ENCODE results near the gene SPAG16. TPM values are rescaled to one million over a fixed set of nuclear protein-coding genes. Genes with fewer than 3 reads are reported as not detected.

The SPAG16 gene
- total RNA-seq, 1 experiment from 2014 or later: 17.3 TPM

GRCh38 chr2:213420828-213421385 is 136.6 kb downstream of the SPAG16 start:
- Histone ChIP-seq H2BK15ac (ENCODE audit: low read depth, low read length) (no peak overlapping the region), H3K4me1 (ENCODE audit: insufficient read depth, low read length) (no peaks in the 10 kb centered on the region), H4K20me1 (ENCODE audit: control insufficient read depth, insufficient read depth, insufficient read length) (no peaks in the 10 kb centered on the region), H2AK5ac (ENCODE audit: insufficient read length, low read length) (no peak overlapping the region), H2BK120ac (ENCODE audit: low read depth, low read length, poor library complexity, severe bottlenecking) (no peak overlapping the region), H3K23me2 (ENCODE audit: insufficient read length, low read depth, low read length, poor library complexity, severe bottlenecking) (no peaks in the 10 kb centered on the region), H4K91ac (ENCODE audit: insufficient read length, low read depth, low read length) (no peak overlapping the region), H3T11ph (ENCODE audit: low read length) (no peak overlapping the region), H4K8ac (replicated peaks; ENCODE audit: insufficient read length, low read depth, low read length) (no peak overlapping the region), H3K14ac (ENCODE audit: insufficient read depth, low read length) (no peak overlapping the region), H3K27me3 (ENCODE audit: insufficient read depth, low read length) (no peaks in the 10 kb centered on the region), H2BK5ac (ENCODE audit: insufficient read length, low read length) (no peak overlapping the region), H3K27ac (ENCODE audit: insufficient read length, low read depth, low read length) (no peak overlapping the region), H2BK20ac (ENCODE audit: low read depth, low read length, poor library complexity, severe bottlenecking) (no peak overlapping the region), H3K9ac (ENCODE audit: extremely low read depth, insufficient read length, low read length) (no peak overlapping the region), H3K79me2 (ENCODE audit: insufficient read depth, low read length) (no peaks in the 10 kb centered on the region), H3K23ac (ENCODE audit: insufficient read length, low read depth, low read length) (no peak overlapping the region), H3K18ac (ENCODE audit: insufficient read length, low read depth, low read length) (no peak overlapping the region), H3K56ac (ENCODE audit: insufficient read length, low read depth, low read length) (no peak overlapping the region), H4K5ac (ENCODE audit: insufficient read length, low read depth, low read length) (no peak overlapping the region), H3K9me3 (ENCODE audit: control insufficient read depth, low read depth, low read length) (no peaks in the 10 kb centered on the region), H2BK12ac (ENCODE audit: insufficient read length, low read depth, low read length) (no peak overlapping the region), H3K4ac (ENCODE audit: low read depth, low read length) (no peak overlapping the region), H2AFZ (ENCODE audit: low read length) (no peak overlapping the region), H3K4me2 (ENCODE audit: insufficient read depth, insufficient read length, low read length) (no peak overlapping the region), H3K79me1 (ENCODE audit: insufficient read depth, low read depth, low read length, poor library complexity, severe bottlenecking) (no peaks in the 10 kb centered on the region)
- no CpG with 5 or more reads among the region's 5 CpGs for WGBS (ENCODE audit: extremely low coverage, insufficient read length, low lambda C conversion rate)
- H3K9me3 Mint-ChIP-seq: peaks cover 4 to 16% of the 10 kb centered on the region in 2 experiments; a peak in 4 of 5 replicates
- peaks cover 0 to 7% (median 0%) of the 10 kb centered on the region in 3 experiments; a peak in 1 of 7 replicates for H3K36me3 Mint-ChIP-seq (ENCODE audit: insufficient read depth in 1 of 3, low read depth in 3 of 3)
- H3K27ac Mint-ChIP-seq: no peak overlapping the region
- TF ChIP-seq CTCF (conservative IDR thresholded peaks at IDR 0.05): no peak
- no peaks in the 10 kb centered on the region for H3K27me3 Mint-ChIP-seq (ENCODE audit: low read depth)
- DNase-seq: no peak
- no peaks in the 10 kb centered on the region for H3K4me1 Mint-ChIP-seq
- no peak overlapping the region for H3K4me3 Mint-ChIP-seq

All from H9 (cell line).